Activated B cell treated with CpG ODN at 0.5 μM for 24 hours (primary cell): ENCODE data around the gene NOTCH3. TPM values are rescaled to one million over a fixed set of nuclear protein-coding genes. Genes with fewer than 3 reads are reported as not detected.

ENCODE experiments used
- ATAC-seq: fragments of 200-7000 bp; cut with Tn5 transposase; one replicate; pipeline ENCODE4 v1.10.0; 2021; ENCODE audit warnings: low read depth, mild to moderate bottlenecking, moderate library complexity
- CTCF ChIA-PET: fragments of 350-600 bp; sonication (Branson Sonifier 250); formaldehyde crosslinking; loops from one replicate; lab custom pipeline; 2021; ENCODE audit warnings: antibody characterized with exemption; lab: Charles Lee
- POLR2A ChIA-PET: fragments of 350-600 bp; sonication (Branson Sonifier 250); formaldehyde crosslinking; loops from one replicate; lab custom pipeline; 2021; ENCODE audit warnings: antibody characterized with exemption; lab: Charles Lee
- DNase-seq: peaks from one replicate; pipeline ENCODE4 v3.0.0; 2022
- H3K27ac Mint-ChIP-seq: one replicate; pipeline ENCODE4 v1.8.0; 2020; ENCODE audit warnings: mixed read lengths
- H3K27me3 Mint-ChIP-seq: one replicate; pipeline ENCODE4 v1.8.0; 2021; ENCODE audit warnings: mixed read lengths
- H3K36me3 Mint-ChIP-seq: one replicate; pipeline ENCODE4 v1.8.0; 2021; ENCODE audit warnings: low read depth, mixed read lengths
- H3K4me1 Mint-ChIP-seq: one replicate; pipeline ENCODE4 v1.8.0; 2021; ENCODE audit warnings: mixed read lengths
- H3K4me3 Mint-ChIP-seq: one replicate; pipeline ENCODE4 v1.8.0; 2020; ENCODE audit warnings: mild to moderate bottlenecking, mixed read lengths
- H3K9me3 Mint-ChIP-seq: one replicate; pipeline ENCODE4 v1.8.0; 2020; ENCODE audit warnings: mixed read lengths
- CTCF ChIP-seq: fragments of 200-600 bp; IDR thresholded peaks from one replicate; pipeline ENCODE4 v1.8.0; 2022; ENCODE audit warnings: antibody characterized with exemption, mild to moderate bottlenecking
- intact Hi-C: fragments of 100-400 bp; cut with micrococcal nuclease; formaldehyde crosslinking; loops from one replicate; pipeline ENCODE4 v1.15.1; 2024
- total RNA-seq: library from RNA; stranded (reverse); gene quantifications from 2 replicates; pipeline ENCODE4 v1.2.3, GENCODE V29; 2022

Gene NOTCH3
- total RNA-seq, 1 donor from 2014 or later, result not detected

GRCh38 chr19:15187026-15188007 is 13.5 kb downstream of the NOTCH3 start:
- ATAC-seq, result no peak

GRCh38 chr19:15185188-15185587 is 15.6 kb downstream of the NOTCH3 start:
- no peak overlapping the region for H3K4me3 Mint-ChIP-seq
- CTCF ChIA-PET, result no interaction called here
- TF ChIP-seq CTCF, result no peak
- peaks cover 4% of the 10 kb centered on the region for H3K27me3 Mint-ChIP-seq
- ATAC-seq (no peak), DNase-seq (no peak)
- no peak overlapping the region for H3K27ac Mint-ChIP-seq
- H3K36me3 Mint-ChIP-seq, result no peaks in the 10 kb centered on the region
- intact Hi-C loops, result no loop called here
- POLR2A ChIA-PET, result no interaction called here
- H3K4me1 Mint-ChIP-seq, result no peaks in the 10 kb centered on the region
- H3K9me3 Mint-ChIP-seq, result no peaks in the 10 kb centered on the region

More at GRCh38 chr19:15187026-15188007, 13.5 kb downstream of the NOTCH3 start:
- no peaks in the 10 kb centered on the region for H3K9me3 Mint-ChIP-seq
- H3K4me3 Mint-ChIP-seq, result no peak overlapping the region
- CTCF ChIA-PET, result no interaction called here
- H3K4me1 Mint-ChIP-seq, result no peaks in the 10 kb centered on the region
- H3K36me3 Mint-ChIP-seq, result no peaks in the 10 kb centered on the region
- peaks cover 10% of the 10 kb centered on the region for H3K27me3 Mint-ChIP-seq
- intact Hi-C loops, result no loop called here
- POLR2A ChIA-PET, result no interaction called here
- H3K27ac Mint-ChIP-seq, result no peak overlapping the region
- no peak for DNase-seq
- no peak for TF ChIP-seq CTCF

- ChIA-PET CTCF (no interaction called here), POLR2A (no interaction called here)
- Mint-ChIP-seq H3K36me3 (no peaks in the 10 kb centered on the region), H3K4me1 (no peaks in the 10 kb centered on the region), H3K27me3 (peaks cover 4% of the 10 kb centered on the region), H3K4me3 (no peak overlapping the region), H3K9me3 (no peaks in the 10 kb centered on the region), H3K27ac (no peak overlapping the region)
- ATAC-seq, result no peak
- no peak for DNase-seq
- TF ChIP-seq CTCF, result no peak
- intact Hi-C loops, result no loop called here
Measured at GRCh38 chr19:15184776-15185175, 16.0 kb downstream of the NOTCH3 start.

GRCh38 chr19:15181394-15181793 is 19.4 kb downstream of the NOTCH3 start:
- Mint-ChIP-seq H3K4me3 (no peak overlapping the region), H3K9me3 (no peaks in the 10 kb centered on the region), H3K4me1 (peaks cover 4% of the 10 kb centered on the region), H3K27me3 (peaks cover 11% of the 10 kb centered on the region), H3K36me3 (no peaks in the 10 kb centered on the region), H3K27ac (no peak overlapping the region)
- intact Hi-C loops, result no loop called here
- ChIA-PET POLR2A (no interaction called here), CTCF (interaction anchor here (1.0 kb wide), 1 partner anchor 374 kb away, joined by 3 read pairs; no protein-coding TSS in a partner anchor)
- no peak for ATAC-seq
- DNase-seq, result no peak
- no peak for TF ChIP-seq CTCF
